Activated B cell treated with CpG ODN at 0.5 μM for 24 hours (primary cell): ENCODE results near the gene BIRC3. TPM values are rescaled to one million over a fixed set of nuclear protein-coding genes. Genes with fewer than 3 reads are reported as not detected.
A peak's percentile ranks its signal among the peaks of the same experiment; 100 is the strongest.

Experiments
- ATAC-seq: fragments of 200-7000 bp; cut with Tn5 transposase; one replicate; pipeline ENCODE4 v1.10.0; 2021; ENCODE audit warnings: low read depth, mild to moderate bottlenecking, moderate library complexity
- CTCF ChIA-PET: fragments of 350-600 bp; sonication (Branson Sonifier 250); formaldehyde crosslinking; loops from one replicate; lab custom pipeline; 2021; ENCODE audit warnings: antibody characterized with exemption; lab: Charles Lee
- POLR2A ChIA-PET: fragments of 350-600 bp; sonication (Branson Sonifier 250); formaldehyde crosslinking; loops from one replicate; lab custom pipeline; 2021; ENCODE audit warnings: antibody characterized with exemption; lab: Charles Lee
- DNase-seq: peaks from one replicate; pipeline ENCODE4 v3.0.0; 2022
- H3K27ac Mint-ChIP-seq: one replicate; pipeline ENCODE4 v1.8.0; 2020; ENCODE audit warnings: mixed read lengths
- H3K27me3 Mint-ChIP-seq: one replicate; pipeline ENCODE4 v1.8.0; 2021; ENCODE audit warnings: mixed read lengths
- H3K36me3 Mint-ChIP-seq: one replicate; pipeline ENCODE4 v1.8.0; 2021; ENCODE audit warnings: low read depth, mixed read lengths
- H3K4me1 Mint-ChIP-seq: one replicate; pipeline ENCODE4 v1.8.0; 2021; ENCODE audit warnings: mixed read lengths
- H3K4me3 Mint-ChIP-seq: one replicate; pipeline ENCODE4 v1.8.0; 2020; ENCODE audit warnings: mild to moderate bottlenecking, mixed read lengths
- H3K9me3 Mint-ChIP-seq: one replicate; pipeline ENCODE4 v1.8.0; 2020; ENCODE audit warnings: mixed read lengths
- intact Hi-C: fragments of 100-400 bp; cut with micrococcal nuclease; formaldehyde crosslinking; loops from one replicate; pipeline ENCODE4 v1.15.1; 2024
- total RNA-seq: library from RNA; stranded (reverse); gene quantifications from 2 replicates; pipeline ENCODE4 v1.2.3, GENCODE V29; 2022
- TF ChIP-seq, protein P1 (sequence below): fragments of 200-600 bp; IDR thresholded peaks from one replicate; pipeline ENCODE4 v1.8.0; 2022; ENCODE audit warnings: antibody characterized with exemption, mild to moderate bottlenecking

Gene BIRC3
- total RNA-seq, 1 donor from 2014 or later = 270 TPM

DNA sequence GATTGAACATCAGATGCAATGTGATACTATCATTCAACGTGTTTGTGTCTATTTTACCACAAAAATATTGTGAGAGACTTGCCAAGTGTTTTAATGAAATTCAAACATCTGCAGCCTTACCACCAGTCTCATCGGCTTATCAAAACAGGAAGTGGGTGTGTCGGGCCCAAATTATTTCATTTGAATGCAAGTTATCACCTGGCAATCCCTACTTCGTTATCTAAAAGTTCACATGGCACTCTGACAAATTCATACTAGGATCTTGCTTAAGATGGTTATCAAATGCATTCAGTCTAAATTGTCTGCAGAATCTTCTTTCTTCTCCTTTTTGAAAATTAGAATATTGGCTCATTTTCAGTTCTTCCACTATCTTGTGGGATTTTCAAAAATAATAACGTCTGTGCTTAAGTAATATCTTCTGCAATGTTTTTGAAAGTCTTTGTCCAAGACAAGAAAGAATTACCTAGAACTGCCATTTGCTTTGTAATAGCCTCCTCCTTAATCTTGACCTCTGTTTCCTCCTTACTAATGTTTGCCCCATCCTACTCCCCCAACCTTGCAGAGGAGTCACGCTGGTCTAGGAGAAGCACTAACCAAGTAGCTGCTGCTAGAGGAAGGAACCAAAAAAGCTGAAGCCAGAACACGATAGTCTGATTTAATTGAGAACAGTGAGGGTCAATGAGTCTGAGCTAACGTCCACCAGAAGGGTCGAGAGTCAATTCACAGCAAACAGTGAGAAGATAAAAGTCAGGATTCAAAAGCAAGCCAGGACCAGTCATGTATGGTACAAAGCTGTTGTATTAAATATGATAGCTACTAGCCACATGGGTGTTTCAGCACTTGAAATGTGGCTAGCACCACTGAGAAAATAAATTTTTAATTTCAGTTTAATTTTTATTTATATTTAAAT is 10.2 kb upstream of the BIRC3 start:
- Mint-ChIP-seq H3K9me3 (no peaks in the 10 kb centered on the region), H3K27me3 (no peaks in the 10 kb centered on the region), H3K4me1 (peaks cover 75% of the 10 kb centered on the region), H3K27ac (peak overlapping the region; percentile 89), H3K4me3 (peak overlapping the region; percentile 13), H3K36me3 (peaks cover 6% of the 10 kb centered on the region)
- DNase-seq = no peak
- CTCF ChIA-PET = interaction anchor here (0.8 to 12.2 kb wide), 6 partner anchors 9 to 34 kb away, joined by 3 to 98 read pairs (median 7); partner anchors contain the start of gene BIRC3
- intact Hi-C loops = loop anchor here (1.0 kb wide), 2 partner anchors 10 to 13 kb away; partner anchors contain the start of gene BIRC3
- POLR2A ChIA-PET = interaction anchor here (1.0 to 17.6 kb wide), 3 partner anchors 10 to 40 kb away, joined by 4 to 424 read pairs (median 136); partner anchors contain the start of genes BIRC2 and BIRC3
- peak; percentile 74 for ATAC-seq
- TF ChIP-seq, protein P1, sequence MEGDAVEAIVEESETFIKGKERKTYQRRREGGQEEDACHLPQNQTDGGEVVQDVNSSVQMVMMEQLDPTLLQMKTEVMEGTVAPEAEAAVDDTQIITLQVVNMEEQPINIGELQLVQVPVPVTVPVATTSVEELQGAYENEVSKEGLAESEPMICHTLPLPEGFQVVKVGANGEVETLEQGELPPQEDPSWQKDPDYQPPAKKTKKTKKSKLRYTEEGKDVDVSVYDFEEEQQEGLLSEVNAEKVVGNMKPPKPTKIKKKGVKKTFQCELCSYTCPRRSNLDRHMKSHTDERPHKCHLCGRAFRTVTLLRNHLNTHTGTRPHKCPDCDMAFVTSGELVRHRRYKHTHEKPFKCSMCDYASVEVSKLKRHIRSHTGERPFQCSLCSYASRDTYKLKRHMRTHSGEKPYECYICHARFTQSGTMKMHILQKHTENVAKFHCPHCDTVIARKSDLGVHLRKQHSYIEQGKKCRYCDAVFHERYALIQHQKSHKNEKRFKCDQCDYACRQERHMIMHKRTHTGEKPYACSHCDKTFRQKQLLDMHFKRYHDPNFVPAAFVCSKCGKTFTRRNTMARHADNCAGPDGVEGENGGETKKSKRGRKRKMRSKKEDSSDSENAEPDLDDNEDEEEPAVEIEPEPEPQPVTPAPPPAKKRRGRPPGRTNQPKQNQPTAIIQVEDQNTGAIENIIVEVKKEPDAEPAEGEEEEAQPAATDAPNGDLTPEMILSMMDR = no peak

DNA sequence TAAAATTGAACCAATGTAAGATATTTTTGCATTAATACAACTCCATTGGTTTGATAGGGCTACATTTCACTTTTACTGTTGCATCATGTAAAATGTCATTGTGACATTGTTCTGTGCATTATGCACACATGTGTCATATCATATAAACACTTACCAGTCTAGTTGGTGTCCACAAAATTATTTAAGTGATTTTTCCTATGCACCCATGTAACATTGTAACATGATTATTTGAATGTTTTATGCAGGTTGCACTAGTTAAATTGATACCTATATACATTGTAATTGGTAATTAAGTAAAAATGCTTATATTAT is 9.6 kb upstream of the BIRC3 start:
- Mint-ChIP-seq H3K27me3 (no peaks in the 10 kb centered on the region), H3K27ac (no peak overlapping the region), H3K4me3 (no peak overlapping the region), H3K4me1 (peaks cover 76% of the 10 kb centered on the region), H3K36me3 (peaks cover 6% of the 10 kb centered on the region), H3K9me3 (no peaks in the 10 kb centered on the region)
- intact Hi-C loops = loop anchor here (1.0 kb wide), 1 partner anchor 10 kb away; the partner anchor contains the start of gene BIRC3
- no peak for DNase-seq
- POLR2A ChIA-PET = interaction anchor here (4.0 to 17.6 kb wide), 2 partner anchors 10 to 13 kb away, joined by 136 to 424 read pairs; partner anchors contain the start of gene BIRC3
- CTCF ChIA-PET = interaction anchor here (0.8 to 12.2 kb wide), 4 partner anchors 9 to 17 kb away, joined by 3 to 98 read pairs (median 10); partner anchors contain the start of gene BIRC3
- TF ChIP-seq, protein P1 = no peak
- ATAC-seq = no peak

DNA sequence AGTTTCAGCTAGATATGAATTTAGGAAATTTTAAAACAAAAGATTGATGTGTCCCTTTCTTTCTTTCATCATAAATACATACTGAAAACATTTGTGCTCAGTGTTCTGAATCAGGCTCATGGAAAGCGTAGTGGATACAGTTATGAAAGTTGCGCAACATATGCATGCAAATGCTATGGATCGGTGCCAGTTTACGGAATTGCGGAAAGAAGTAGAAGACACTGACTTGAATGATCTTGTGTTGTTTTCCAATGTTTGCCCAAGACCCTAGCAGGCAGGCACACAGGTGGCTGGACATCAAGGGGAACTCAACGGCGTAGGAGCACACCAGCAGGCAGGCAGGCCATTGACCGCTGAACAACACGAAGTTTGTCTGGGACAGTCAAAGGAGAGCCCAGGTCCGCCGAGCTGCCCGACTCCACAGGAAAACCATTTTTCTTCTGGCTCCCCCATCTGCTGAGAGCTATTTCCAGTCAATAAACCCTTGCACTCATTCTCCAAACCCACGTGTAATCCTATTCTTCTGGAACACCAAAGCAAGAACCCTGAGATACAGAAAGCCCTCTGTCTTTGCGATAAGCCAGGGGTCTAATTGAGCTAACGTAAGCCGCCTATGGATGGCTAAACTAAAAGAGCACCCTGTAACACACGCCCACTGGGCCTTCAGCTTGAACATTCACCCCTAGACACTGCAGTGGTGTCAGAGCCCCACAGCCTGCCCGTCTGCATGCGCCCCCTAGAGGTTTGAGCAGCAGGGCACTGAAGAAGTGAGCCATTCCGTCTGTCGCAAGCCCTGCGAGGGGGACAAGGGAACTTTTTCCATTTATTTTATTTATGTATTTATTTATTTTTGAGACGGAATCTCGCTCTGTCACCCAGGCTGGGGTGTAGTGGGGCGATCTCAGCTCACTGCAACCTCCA is 7.4 kb upstream of the BIRC3 start:
- H3K27ac Mint-ChIP-seq = peak overlapping the region; percentile 2
- DNase-seq = no peak
- intact Hi-C loops = no loop called here
- no peaks in the 10 kb centered on the region for H3K27me3 Mint-ChIP-seq
- H3K36me3 Mint-ChIP-seq = no peaks in the 10 kb centered on the region
- ChIA-PET CTCF (interaction anchor here (12.2 kb wide), 1 partner anchor 16 kb away, joined by 98 read pairs; no protein-coding TSS in a partner anchor), POLR2A (interaction anchor here (0.9 to 17.6 kb wide), 2 partner anchors 9 to 16 kb away, joined by 3 to 424 read pairs; no protein-coding TSS in a partner anchor)
- TF ChIP-seq, protein P1 = no peak
- no peak overlapping the region for H3K4me3 Mint-ChIP-seq
- H3K9me3 Mint-ChIP-seq = no peaks in the 10 kb centered on the region
- H3K4me1 Mint-ChIP-seq = peaks cover 80% of the 10 kb centered on the region
- ATAC-seq = no peak

DNA sequence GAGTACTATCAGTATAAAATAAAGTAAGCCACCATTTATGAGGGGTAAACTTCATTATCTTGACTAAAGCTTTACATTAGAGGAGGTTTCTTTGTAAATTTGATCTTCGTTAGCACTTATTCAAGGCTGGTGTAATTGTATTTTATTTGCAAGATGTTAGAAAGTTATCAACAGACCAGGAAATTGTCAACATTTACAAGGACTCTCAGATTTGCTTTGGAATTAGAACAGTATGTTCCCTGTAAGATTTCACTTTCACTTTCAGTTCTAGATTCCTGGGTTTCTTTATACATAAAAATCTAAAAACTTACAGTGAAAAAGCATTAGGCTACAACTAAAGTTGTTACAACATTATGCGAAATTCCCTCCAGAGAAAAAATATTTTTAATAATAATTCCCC is 4.6 kb upstream of the BIRC3 start:
- ATAC-seq (no peak), DNase-seq (no peak)
- ChIA-PET POLR2A (interaction anchor here (1.1 to 17.6 kb wide), 2 partner anchors 8 to 18 kb away, joined by 4 to 424 read pairs; no protein-coding TSS in a partner anchor), CTCF (interaction anchor here (12.2 kb wide), 1 partner anchor 19 kb away, joined by 98 read pairs; no protein-coding TSS in a partner anchor)
- no peaks in the 10 kb centered on the region for H3K27me3 Mint-ChIP-seq
- peaks cover 6% of the 10 kb centered on the region for H3K36me3 Mint-ChIP-seq
- H3K4me1 Mint-ChIP-seq = peaks cover 77% of the 10 kb centered on the region
- no peaks in the 10 kb centered on the region for H3K9me3 Mint-ChIP-seq
- intact Hi-C loops = no loop called here
- no peak overlapping the region for H3K4me3 Mint-ChIP-seq
- TF ChIP-seq, protein P1 = no peak
- peak overlapping the region; percentile 98 for H3K27ac Mint-ChIP-seq
